Measurements from ENCODE around the gene SLBP. TPM values are rescaled to one million over a fixed set of nuclear protein-coding genes. Genes with fewer than 3 reads are reported as not detected.

The SLBP gene
- total RNA-seq, 1 donor from 2014 or later: 60.2 TPM

DNA sequence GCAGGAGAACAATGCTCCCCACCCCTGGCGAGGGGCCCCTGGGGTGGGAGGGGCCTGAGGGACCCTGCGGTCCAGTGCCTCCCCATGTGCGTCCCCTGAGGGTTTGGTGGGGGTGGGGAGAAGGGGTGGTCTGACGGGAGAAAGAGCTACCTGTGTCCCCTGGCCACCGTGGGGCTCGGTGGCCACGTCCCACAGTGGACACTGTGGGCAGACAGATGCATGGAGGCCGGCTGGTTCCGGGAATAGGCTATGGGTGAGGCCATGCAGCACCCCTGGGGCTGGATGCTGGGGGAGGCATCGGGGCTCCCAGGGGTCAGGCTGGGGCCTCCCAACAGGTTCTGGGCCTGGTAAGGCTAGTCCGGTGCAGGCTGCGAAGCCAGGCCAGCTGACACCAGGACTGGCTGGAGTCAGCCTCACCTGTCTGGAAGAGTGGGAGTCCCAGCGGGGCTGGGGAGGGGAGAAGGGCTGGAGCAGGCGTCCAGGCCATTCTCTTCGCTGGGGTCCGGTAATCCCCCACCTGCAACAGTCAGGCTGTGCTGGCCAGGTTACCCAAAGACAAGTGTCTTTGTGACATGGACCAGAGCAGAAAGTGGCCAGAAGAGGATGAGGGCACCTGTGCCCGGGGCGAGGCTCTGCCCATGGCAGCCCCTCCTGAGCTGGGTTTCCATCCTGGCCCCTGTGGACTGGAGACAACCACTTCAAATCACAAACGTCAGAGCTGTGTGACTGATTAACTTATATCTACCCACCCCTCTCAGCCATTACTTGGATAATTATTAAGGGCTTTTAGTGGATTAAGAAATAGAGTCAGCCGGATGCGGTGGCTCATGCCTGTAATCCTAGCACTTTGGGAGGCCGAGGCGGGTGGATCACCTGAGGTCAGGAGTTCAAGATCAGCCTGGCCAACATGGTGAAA is 26.6 kb downstream of the SLBP start:
- H3K27me3 Mint-ChIP-seq (ENCODE audit: low read depth): peaks cover 27% of the 10 kb centered on the region
- no peak overlapping the region for H3K27ac Mint-ChIP-seq (ENCODE audit: unreplicated experiment)
- H3K36me3 Mint-ChIP-seq (ENCODE audit: low read depth): peaks cover 6% of the 10 kb centered on the region
- TF ChIP-seq, protein P1, sequence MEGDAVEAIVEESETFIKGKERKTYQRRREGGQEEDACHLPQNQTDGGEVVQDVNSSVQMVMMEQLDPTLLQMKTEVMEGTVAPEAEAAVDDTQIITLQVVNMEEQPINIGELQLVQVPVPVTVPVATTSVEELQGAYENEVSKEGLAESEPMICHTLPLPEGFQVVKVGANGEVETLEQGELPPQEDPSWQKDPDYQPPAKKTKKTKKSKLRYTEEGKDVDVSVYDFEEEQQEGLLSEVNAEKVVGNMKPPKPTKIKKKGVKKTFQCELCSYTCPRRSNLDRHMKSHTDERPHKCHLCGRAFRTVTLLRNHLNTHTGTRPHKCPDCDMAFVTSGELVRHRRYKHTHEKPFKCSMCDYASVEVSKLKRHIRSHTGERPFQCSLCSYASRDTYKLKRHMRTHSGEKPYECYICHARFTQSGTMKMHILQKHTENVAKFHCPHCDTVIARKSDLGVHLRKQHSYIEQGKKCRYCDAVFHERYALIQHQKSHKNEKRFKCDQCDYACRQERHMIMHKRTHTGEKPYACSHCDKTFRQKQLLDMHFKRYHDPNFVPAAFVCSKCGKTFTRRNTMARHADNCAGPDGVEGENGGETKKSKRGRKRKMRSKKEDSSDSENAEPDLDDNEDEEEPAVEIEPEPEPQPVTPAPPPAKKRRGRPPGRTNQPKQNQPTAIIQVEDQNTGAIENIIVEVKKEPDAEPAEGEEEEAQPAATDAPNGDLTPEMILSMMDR (conservative IDR thresholded peaks at IDR 0.05): no peak
- H3K9me3 Mint-ChIP-seq: peaks cover 4% of the 10 kb centered on the region
- H3K4me1 Mint-ChIP-seq: peaks cover 14% of the 10 kb centered on the region
- H3K4me3 Mint-ChIP-seq: no peak overlapping the region
- DNase-seq (ENCODE audit: low read depth, low spot score): no peak

DNA sequence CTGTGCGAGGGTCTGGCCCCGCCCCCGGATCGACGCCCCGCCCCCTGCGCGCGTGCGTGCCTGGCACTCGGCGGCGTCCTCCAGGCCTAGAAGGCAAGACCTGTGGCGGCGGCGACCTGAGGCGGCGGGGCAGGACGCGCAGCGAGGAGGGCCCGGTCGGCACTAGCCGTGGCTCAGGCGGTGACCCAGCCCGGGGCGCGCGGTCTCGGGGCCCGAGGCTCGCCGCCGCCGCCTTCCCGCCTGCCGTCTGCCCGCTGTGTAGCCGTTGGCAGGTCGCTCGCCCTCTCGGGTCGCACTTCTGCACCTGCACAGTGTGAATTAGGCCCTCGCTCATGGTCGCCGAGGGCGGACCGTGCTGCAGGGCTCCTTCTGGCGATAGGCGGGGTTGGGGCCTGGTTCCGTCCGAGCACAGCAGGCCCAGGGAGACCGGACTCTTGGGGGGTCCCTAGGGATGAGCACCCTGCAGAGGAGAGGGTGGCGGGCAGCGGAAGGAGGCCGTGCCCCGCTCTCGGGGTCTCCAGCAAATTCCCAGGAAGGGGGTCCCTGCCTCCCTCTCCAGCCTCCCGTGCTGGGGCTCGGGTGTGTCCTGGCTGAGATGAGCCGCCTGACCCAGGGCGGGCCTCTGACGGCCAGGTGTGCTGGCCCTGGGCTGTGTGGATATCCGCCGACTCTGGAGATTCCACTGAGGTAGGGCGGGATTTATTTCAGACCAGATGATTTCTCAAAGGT is 27.4 kb downstream of the SLBP start:
- peaks cover 3% of the 10 kb centered on the region for H3K36me3 Mint-ChIP-seq (ENCODE audit: low read depth)
- peaks cover 14% of the 10 kb centered on the region for H3K4me1 Mint-ChIP-seq
- H3K9me3 Mint-ChIP-seq: peaks cover 4% of the 10 kb centered on the region
- no peak overlapping the region for H3K27ac Mint-ChIP-seq (ENCODE audit: unreplicated experiment)
- TF ChIP-seq, protein P1 (conservative IDR thresholded peaks at IDR 0.05): no peak
- peak overlapping the region; percentile 34 for H3K4me3 Mint-ChIP-seq
- H3K27me3 Mint-ChIP-seq (ENCODE audit: low read depth): peaks cover 31% of the 10 kb centered on the region
- no peak for DNase-seq (ENCODE audit: low read depth, low spot score)

DNA sequence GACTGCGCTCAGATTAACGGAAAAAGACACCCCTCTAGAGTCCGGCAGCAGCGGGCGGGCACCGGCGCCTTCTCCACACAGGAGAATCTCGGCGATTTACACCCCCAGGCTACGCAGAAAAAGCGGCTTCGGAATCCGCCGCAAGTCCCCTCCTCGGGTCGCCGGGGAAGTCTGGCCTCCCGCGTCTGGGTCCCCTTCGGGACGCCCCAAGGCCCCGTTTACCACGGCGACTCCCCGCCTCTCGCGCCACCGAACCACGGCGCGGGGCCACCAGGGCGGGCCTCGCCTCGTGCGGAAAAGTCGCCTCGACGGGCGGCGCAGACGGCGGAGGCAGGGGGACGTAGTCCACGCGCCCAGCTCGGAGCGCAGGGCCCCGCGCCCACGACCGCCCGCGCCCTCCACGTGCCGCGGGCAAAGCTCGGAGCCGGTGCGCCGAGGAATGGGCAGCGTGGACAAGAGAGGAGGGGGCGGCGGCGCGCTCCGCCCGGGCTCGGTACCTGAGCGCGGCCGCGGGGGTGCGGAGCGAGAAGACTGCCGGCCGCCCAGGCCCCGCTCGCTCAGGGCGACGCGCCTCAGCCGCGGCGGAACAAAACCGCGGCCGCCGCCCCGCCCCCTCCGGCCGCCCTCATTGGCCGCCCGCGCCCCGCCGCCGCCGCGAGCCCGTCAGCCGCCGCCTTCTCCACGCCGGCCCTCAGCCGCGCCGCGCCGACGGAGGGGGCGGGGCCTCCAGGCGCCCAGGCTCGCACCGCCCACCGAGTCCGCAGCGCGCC is 28.2 kb downstream of the SLBP start, which contains the start of gene FAM53A:
FAM53A (minus strand) TSS at position 578 of the 770 bp plus-strand sequence. CDS start 15,572 bp downstream, outside the sequence.
- Mint-ChIP-seq H3K4me1 (peaks cover 14% of the 10 kb centered on the region), H3K9me3 (peaks cover 4% of the 10 kb centered on the region), H3K27me3 (ENCODE audit: low read depth) (peaks cover 31% of the 10 kb centered on the region), H3K4me3 (peak within 1 kb of the TSS; percentile 89), H3K27ac (ENCODE audit: unreplicated experiment) (peak within 1 kb of the TSS; percentile 83), H3K36me3 (ENCODE audit: low read depth) (no peaks in the 10 kb centered on the region)
- TF ChIP-seq, protein P1 (conservative IDR thresholded peaks at IDR 0.05): no peak
- DNase-seq (ENCODE audit: low read depth, low spot score): peak; percentile 93

DNA sequence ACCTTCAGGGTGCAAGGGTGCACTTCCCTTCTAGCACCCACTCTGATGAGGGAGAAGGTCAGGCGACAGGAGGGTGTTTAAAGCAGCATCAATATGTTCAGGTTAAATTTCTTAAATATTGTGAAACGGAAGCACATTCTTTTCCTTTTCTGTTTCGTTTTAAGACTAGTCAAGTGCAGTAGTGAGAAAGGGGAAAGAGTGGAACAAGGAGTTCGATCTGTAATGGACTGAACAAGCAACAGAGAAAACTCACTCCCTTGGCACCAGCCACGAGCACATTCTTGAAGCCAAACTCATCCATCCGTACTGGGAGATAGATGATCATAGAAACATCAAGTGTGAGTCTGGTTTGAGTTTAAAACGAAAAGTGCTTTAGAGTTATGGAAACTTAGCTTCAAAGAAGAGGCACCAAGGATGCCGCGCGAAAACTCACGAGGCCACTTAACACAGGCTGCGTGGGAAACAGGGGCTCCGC is 28.8 kb downstream of the SLBP start:
- Mint-ChIP-seq H3K4me1 (peaks cover 21% of the 10 kb centered on the region), H3K36me3 (ENCODE audit: low read depth) (no peaks in the 10 kb centered on the region), H3K27me3 (ENCODE audit: low read depth) (peaks cover 37% of the 10 kb centered on the region), H3K4me3 (peak overlapping the region; percentile 89), H3K9me3 (peaks cover 4% of the 10 kb centered on the region), H3K27ac (ENCODE audit: unreplicated experiment) (peak overlapping the region; percentile 83)
- TF ChIP-seq, protein P1 (conservative IDR thresholded peaks at IDR 0.05): no peak
- DNase-seq (ENCODE audit: low read depth, low spot score): no peak

DNA sequence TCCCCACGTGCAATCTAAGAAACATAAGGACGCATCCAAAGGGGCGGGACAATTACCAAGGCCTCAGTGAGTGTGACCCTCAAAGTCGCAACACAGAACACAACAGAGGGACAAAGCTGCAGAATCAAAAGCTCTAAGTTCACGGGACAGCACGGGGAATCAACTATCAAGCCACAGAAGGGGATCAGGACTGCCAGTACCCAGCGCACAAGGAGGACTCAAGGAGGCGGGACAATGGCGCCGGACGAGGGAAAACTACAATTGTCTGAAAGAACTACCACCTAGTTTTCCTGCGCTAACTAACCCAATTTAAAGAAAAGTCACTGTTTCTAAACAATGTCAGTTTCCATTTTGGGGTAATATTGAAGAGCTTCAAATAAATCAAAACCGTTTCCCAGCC is 29.3 kb downstream of the SLBP start:
- no peaks in the 10 kb centered on the region for H3K36me3 Mint-ChIP-seq (ENCODE audit: low read depth)

More for the DNA sequence above, 29.3 kb downstream of the SLBP start:
- TF ChIP-seq, protein P1 (conservative IDR thresholded peaks at IDR 0.05): no peak
- no peak for DNase-seq (ENCODE audit: low read depth, low spot score)
- peaks cover 25% of the 10 kb centered on the region for H3K4me1 Mint-ChIP-seq
- peaks cover 40% of the 10 kb centered on the region for H3K27me3 Mint-ChIP-seq (ENCODE audit: low read depth)
- H3K27ac Mint-ChIP-seq (ENCODE audit: unreplicated experiment): no peak overlapping the region
- H3K9me3 Mint-ChIP-seq: peaks cover 4% of the 10 kb centered on the region
- H3K4me3 Mint-ChIP-seq: peak overlapping the region; percentile 89
